Upper lobe of right lung (tissue), 1 donor: ENCODE results near the gene NFXL1. TPM values are rescaled to one million over a fixed set of nuclear protein-coding genes. Genes with fewer than 3 reads are reported as not detected.
A peak's percentile ranks its signal among the peaks of the same experiment; 100 is the strongest.

ENCODE experiments used
- ATAC-seq: fragments of 200-7000 bp; cut with Tn5 transposase; one replicate; pipeline ENCODE4 v1.9.1; 2020; ENCODE audit warnings: mild to moderate bottlenecking, moderate library complexity
- DNase-seq: peaks from one replicate; pipeline ENCODE4 v3.0.0-alpha.2; 2020
- H3K27ac ChIP-seq: fragments of 200-600 bp; one replicate; pipeline ENCODE4 v1.8.0; 2022
- H3K27me3 ChIP-seq: fragments of 200-600 bp; one replicate; pipeline ENCODE4 v1.8.0; 2022; ENCODE audit warnings: mild to moderate bottlenecking
- H3K36me3 ChIP-seq: fragments of 200-600 bp; one replicate; pipeline ENCODE4 v1.8.0; 2022
- H3K4me1 ChIP-seq: fragments of 200-600 bp; one replicate; pipeline ENCODE4 v1.8.0; 2022
- H3K4me3 ChIP-seq: fragments of 200-600 bp; one replicate; pipeline ENCODE4 v1.8.0; 2022; ENCODE audit warnings: mild to moderate bottlenecking
- H3K9me3 ChIP-seq: fragments of 200-600 bp; one replicate; pipeline ENCODE4 v1.8.0; 2022
- CTCF ChIP-seq: fragments of 200-600 bp; IDR thresholded peaks from one replicate; pipeline ENCODE4 v1.8.0; 2022; ENCODE audit warnings: antibody characterized with exemption
- intact Hi-C: fragments of 100-400 bp; cut with DNase I; formaldehyde crosslinking; loops from one replicate; pipeline ENCODE4 v1.11.0; 2022
- total RNA-seq: library from RNA; stranded (reverse); fragmentation: NEBNext Ultra II Directional; extraction: Animal tissue kit (Norgen Biotek cat#: 25700); gene quantifications from one replicate; pipeline ENCODE4 v1.2.1, GENCODE V29; 2021
- donor health status: DM: no; HTN: yes; CAD: no; lungs with severe emphysema.

NFXL1 gene
- total RNA-seq, 1 donor from 2014 or later: 11.7 TPM

GRCh38 chr4:47939456-47939855 lies 25.1 kb upstream of the NFXL1 start:
- peak; percentile 35 for ATAC-seq
- intact Hi-C loops: no loop called here
- H3K4me3 ChIP-seq: no peak overlapping the region

GRCh38 chr4:47936336-47936735 lies 22.0 kb upstream of the NFXL1 start:
- H3K27ac ChIP-seq: no peak overlapping the region
- no peak for DNase-seq
- TF ChIP-seq CTCF: no peak
- H3K9me3 ChIP-seq: no peaks in the 10 kb centered on the region
- H3K4me3 ChIP-seq: no peak overlapping the region
- no peaks in the 10 kb centered on the region for H3K27me3 ChIP-seq
- no peaks in the 10 kb centered on the region for H3K36me3 ChIP-seq
- ATAC-seq: no peak
- no peaks in the 10 kb centered on the region for H3K4me1 ChIP-seq
- intact Hi-C loops: no loop called here

More at GRCh38 chr4:47939456-47939855, 25.1 kb upstream of the NFXL1 start:
- Histone ChIP-seq H3K27ac (no peak overlapping the region), H3K9me3 (no peaks in the 10 kb centered on the region), H3K36me3 (no peaks in the 10 kb centered on the region), H3K4me1 (no peaks in the 10 kb centered on the region), H3K27me3 (no peaks in the 10 kb centered on the region)
- DNase-seq: no peak
- TF ChIP-seq CTCF: no peak

- ATAC-seq: peak; percentile 86
- intact Hi-C loops: no loop called here
- H3K4me3 ChIP-seq: no peak overlapping the region
- no peaks in the 10 kb centered on the region for H3K4me1 ChIP-seq
- no peaks in the 10 kb centered on the region for H3K27me3 ChIP-seq
- no peaks in the 10 kb centered on the region for H3K9me3 ChIP-seq
- no peaks in the 10 kb centered on the region for H3K36me3 ChIP-seq
- DNase-seq: no peak
- peak; percentile 68 for TF ChIP-seq CTCF
- no peak overlapping the region for H3K27ac ChIP-seq
Measured at GRCh38 chr4:47933840-47934239, 19.5 kb upstream of the NFXL1 start.

- Histone ChIP-seq H3K4me1 (peaks cover 6% of the 10 kb centered on the region), H3K9me3 (no peaks in the 10 kb centered on the region), H3K27me3 (no peaks in the 10 kb centered on the region), H3K36me3 (no peaks in the 10 kb centered on the region), H3K27ac (no peak overlapping the region), H3K4me3 (no peak overlapping the region)
- no peak for TF ChIP-seq CTCF
- intact Hi-C loops: no loop called here
- DNase-seq (no peak), ATAC-seq (no peak)
Measured at GRCh38 chr4:47930971-47931804, 16.8 kb upstream of the NFXL1 start.

DNA sequence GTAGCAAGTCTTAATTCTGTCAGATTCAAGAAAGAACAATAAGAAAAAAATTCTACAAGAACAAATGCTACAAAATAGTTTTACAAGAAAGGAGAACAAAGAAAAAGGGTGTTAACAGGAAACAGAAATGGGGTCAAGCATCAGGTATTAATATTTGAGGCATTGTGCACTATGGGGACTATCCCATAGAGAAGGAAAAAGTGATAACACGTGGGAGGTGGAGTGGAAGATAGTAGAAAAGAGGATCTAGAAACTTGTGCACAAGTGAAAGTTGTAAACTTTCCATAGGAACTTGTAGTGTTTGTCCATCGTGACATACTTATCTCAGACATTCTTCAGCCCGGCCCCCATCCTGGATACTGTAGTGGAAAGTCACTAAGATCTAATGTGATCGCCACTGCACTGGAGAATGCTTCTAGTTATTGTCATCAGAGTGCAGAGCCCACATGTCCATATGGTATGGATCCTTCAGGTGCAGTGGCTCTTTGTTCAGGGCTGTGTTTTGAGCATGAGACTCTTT lies 15.4 kb upstream of the NFXL1 start:
- no peak for DNase-seq
- no peak for TF ChIP-seq CTCF
- no peak overlapping the region for H3K27ac ChIP-seq
- intact Hi-C loops: no loop called here
- no peak overlapping the region for H3K4me3 ChIP-seq
- H3K9me3 ChIP-seq: no peaks in the 10 kb centered on the region
- ATAC-seq: no peak
- H3K36me3 ChIP-seq: no peaks in the 10 kb centered on the region
- H3K27me3 ChIP-seq: no peaks in the 10 kb centered on the region
- peaks cover 6% of the 10 kb centered on the region for H3K4me1 ChIP-seq
